Measurements from ENCODE around the gene MYBPH.

The MYBPH gene

DNA sequence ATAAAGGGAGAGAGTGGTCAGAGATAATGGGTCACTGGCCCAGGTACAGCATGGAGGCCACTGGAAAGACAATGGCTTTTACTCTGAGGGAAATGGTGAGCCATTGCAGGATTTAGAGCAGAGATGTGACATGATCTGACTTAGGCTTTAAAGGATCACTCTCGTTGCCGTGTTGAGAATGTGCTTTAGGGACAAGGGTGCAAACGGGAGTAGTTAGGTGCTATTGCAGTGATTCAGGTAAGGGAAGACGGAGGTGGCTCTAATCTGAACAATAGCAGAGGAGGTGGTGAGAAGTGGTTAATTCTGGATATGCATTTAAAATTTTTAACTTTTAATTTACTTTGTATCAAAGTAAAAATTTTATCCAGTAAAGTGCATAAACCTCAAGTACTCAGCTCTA is 38.3 kb downstream of the MYBPH start:
- TF ChIP-seq, protein P1, sequence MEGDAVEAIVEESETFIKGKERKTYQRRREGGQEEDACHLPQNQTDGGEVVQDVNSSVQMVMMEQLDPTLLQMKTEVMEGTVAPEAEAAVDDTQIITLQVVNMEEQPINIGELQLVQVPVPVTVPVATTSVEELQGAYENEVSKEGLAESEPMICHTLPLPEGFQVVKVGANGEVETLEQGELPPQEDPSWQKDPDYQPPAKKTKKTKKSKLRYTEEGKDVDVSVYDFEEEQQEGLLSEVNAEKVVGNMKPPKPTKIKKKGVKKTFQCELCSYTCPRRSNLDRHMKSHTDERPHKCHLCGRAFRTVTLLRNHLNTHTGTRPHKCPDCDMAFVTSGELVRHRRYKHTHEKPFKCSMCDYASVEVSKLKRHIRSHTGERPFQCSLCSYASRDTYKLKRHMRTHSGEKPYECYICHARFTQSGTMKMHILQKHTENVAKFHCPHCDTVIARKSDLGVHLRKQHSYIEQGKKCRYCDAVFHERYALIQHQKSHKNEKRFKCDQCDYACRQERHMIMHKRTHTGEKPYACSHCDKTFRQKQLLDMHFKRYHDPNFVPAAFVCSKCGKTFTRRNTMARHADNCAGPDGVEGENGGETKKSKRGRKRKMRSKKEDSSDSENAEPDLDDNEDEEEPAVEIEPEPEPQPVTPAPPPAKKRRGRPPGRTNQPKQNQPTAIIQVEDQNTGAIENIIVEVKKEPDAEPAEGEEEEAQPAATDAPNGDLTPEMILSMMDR (IDR thresholded peaks at IDR 0.05; ENCODE audit: low read depth, low read length): no peak

GRCh38 chr1:203136409-203137042 is 39.1 kb downstream of the MYBPH start:
- Histone ChIP-seq H3K36me3 (no peaks in the 10 kb centered on the region), H3K27me3 (no peaks in the 10 kb centered on the region), H3K4me3 (ENCODE audit: low read depth, low read length) (no peak overlapping the region), H3K9me3 (no peaks in the 10 kb centered on the region), H3K4me1 (peaks cover 13% of the 10 kb centered on the region)
- TF ChIP-seq, protein P1 (IDR thresholded peaks at IDR 0.05; ENCODE audit: low read depth, low read length): peak; percentile 23; the same call in 1 of the 2 replicates
- peak; percentile 46 for DNase-seq

More for the DNA sequence above, 38.3 kb downstream of the MYBPH start:
- H3K9me3 ChIP-seq: no peaks in the 10 kb centered on the region
- no peaks in the 10 kb centered on the region for H3K27me3 ChIP-seq
- peaks cover 20% of the 10 kb centered on the region for H3K4me1 ChIP-seq
- H3K4me3 ChIP-seq (ENCODE audit: low read depth, low read length): no peak overlapping the region
- no peaks in the 10 kb centered on the region for H3K36me3 ChIP-seq
- no peak for DNase-seq

DNA sequence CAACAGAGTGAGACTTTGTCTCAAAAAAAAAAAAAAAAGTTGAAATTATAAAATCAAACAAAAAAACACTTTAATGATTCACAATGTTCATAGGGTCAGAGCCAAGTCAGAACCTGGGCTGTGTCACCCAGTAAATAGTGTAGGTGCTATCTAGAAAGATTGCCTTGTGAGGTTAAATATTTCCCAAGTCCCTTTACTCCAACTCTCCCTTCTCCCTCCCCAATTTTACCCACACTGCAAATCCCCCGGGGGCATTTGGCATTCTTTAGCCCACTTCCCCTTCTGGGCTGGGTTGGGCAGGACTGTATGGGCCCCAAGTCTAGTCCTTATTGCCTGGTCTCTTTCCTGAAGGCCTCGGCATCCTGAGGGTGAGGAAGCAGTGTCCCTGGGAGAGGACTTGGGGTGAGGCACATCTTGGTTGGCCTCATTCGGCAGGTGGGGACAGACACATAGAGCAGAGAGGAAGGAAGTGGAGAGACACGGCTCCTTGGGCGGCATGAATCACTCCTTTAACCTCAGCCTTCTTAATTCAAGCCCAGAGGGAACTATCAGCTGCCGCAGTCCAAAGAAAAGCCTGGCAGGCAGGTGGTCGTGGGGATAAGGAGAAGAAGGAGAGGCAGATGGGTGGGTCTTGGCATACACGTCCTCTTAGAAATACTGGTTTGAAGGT is 39.9 kb downstream of the MYBPH start:
- TF ChIP-seq, protein P1 (IDR thresholded peaks at IDR 0.05; ENCODE audit: low read depth, low read length): no peak
- Histone ChIP-seq H3K4me3 (ENCODE audit: low read depth, low read length) (no peak overlapping the region), H3K36me3 (no peaks in the 10 kb centered on the region), H3K27me3 (no peaks in the 10 kb centered on the region), H3K4me1 (peaks cover 9% of the 10 kb centered on the region), H3K9me3 (no peaks in the 10 kb centered on the region)
- no peak for DNase-seq

DNA sequence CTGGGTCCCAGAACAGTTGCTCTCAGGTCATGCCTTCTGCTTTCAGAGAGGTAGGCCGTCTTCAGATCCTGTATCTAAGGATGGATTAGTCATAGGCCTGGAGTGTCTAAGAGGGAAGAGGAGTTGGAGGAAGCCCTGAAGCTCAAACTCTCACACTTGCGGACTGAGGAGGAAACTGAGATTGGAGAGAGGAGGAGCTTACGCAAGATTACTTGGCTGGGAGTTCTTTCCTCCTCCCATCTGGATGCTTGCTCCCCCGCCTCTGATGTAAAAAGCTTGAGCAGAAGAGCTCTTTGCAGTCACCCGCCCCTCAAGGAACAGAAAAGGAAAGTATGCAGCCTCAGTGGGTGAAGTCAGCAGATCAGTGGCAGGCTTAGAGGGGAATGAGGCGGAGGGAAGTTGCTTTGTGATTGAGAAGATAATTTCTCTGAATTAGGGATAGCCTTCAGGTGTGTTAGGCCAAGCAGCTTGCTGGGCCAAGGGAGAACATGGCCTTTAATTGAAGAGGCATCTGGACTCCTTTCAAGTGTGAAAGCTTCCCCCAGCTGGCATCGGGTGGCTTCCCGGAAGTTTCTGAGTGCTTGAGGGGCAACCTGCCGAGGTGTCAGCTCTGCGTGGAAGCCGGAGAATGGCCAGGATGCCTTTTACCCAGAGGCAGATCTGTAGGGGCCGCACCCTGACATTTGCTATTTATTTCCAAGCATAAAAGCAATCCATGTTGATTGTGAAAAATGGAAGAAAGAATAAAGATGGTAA is 41.5 kb downstream of the MYBPH start:
- TF ChIP-seq, protein P1 (IDR thresholded peaks at IDR 0.05; ENCODE audit: low read depth, low read length): no peak

DNA sequence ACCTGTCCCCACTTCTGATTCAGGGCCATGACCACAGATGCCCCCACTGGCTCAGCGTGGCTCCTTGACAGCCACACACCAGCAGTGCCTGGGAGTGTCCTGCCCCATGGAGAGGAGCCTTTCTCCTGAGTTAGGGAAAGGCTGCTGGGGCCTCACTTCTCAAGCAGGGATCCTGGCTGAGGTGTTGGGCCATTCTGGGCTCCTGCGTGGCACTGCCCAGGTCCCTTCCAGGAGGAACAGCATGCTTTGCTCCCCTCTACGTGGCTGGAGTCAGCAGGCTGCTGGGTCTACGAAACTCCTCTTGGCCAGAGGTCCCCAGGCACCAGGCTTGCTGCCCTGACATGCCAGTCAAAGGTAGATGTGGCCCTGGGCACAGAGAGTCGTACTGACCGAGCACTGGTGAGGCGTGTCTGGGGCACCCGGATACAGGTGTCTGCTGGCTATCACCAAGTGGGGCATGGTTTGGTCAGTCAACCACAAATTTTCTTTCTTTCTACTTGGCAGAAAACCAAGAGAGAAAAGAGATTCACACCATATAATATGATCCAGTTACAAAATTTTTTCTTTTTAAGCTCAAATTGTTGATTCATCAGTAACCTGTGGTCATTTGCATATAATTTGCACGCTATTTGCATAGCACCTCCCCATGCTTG is 44.0 kb downstream of the MYBPH start:
- Histone ChIP-seq H3K27me3 (peaks cover 7% of the 10 kb centered on the region; the same call in 1 of the 2 replicates), H3K4me1 (peaks cover 17% of the 10 kb centered on the region)
- DNase-seq: no peak

More for the DNA sequence above, 41.5 kb downstream of the MYBPH start:
- Histone ChIP-seq H3K4me1 (peaks cover 9% of the 10 kb centered on the region), H3K4me3 (ENCODE audit: low read depth, low read length) (no peak overlapping the region), H3K36me3 (no peaks in the 10 kb centered on the region), H3K27me3 (no peaks in the 10 kb centered on the region), H3K9me3 (no peaks in the 10 kb centered on the region)
- no peak for DNase-seq

More for the DNA sequence above, 44.0 kb downstream of the MYBPH start:
- Histone ChIP-seq H3K9me3 (no peaks in the 10 kb centered on the region), H3K36me3 (no peaks in the 10 kb centered on the region), H3K4me3 (ENCODE audit: low read depth, low read length) (no peak overlapping the region)
- TF ChIP-seq, protein P1 (IDR thresholded peaks at IDR 0.05; ENCODE audit: low read depth, low read length): no peak

Data from BE2C (cell line).